ENCODE results near the gene RAB10.

- no peak for TF ChIP-seq ISL1 (CRISPR knock-in tag; IDR thresholded peaks at IDR 0.05)
- no peak for TF ChIP-seq OSR1 (CRISPR knock-in tag; IDR thresholded peaks at IDR 0.05)
- TF ChIP-seq, protein P1, sequence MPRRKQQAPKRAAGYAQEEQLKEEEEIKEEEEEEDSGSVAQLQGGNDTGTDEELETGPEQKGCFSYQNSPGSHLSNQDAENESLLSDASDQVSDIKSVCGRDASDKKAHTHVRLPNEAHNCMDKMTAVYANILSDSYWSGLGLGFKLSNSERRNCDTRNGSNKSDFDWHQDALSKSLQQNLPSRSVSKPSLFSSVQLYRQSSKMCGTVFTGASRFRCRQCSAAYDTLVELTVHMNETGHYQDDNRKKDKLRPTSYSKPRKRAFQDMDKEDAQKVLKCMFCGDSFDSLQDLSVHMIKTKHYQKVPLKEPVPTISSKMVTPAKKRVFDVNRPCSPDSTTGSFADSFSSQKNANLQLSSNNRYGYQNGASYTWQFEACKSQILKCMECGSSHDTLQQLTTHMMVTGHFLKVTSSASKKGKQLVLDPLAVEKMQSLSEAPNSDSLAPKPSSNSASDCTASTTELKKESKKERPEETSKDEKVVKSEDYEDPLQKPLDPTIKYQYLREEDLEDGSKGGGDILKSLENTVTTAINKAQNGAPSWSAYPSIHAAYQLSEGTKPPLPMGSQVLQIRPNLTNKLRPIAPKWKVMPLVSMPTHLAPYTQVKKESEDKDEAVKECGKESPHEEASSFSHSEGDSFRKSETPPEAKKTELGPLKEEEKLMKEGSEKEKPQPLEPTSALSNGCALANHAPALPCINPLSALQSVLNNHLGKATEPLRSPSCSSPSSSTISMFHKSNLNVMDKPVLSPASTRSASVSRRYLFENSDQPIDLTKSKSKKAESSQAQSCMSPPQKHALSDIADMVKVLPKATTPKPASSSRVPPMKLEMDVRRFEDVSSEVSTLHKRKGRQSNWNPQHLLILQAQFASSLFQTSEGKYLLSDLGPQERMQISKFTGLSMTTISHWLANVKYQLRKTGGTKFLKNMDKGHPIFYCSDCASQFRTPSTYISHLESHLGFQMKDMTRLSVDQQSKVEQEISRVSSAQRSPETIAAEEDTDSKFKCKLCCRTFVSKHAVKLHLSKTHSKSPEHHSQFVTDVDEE (CRISPR knock-in tag; IDR thresholded peaks at IDR 0.05) = no peak
- TF ChIP-seq PPARA (CRISPR knock-in tag; IDR thresholded peaks at IDR 0.05; ENCODE audit: borderline replicate concordance) = no peak
- TF ChIP-seq RARB (CRISPR knock-in tag; IDR thresholded peaks at IDR 0.05) = no peak
- TF ChIP-seq SNAI2 (CRISPR knock-in tag; IDR thresholded peaks at IDR 0.05) = no peak
- TF ChIP-seq ARNTL (CRISPR knock-in tag; IDR thresholded peaks at IDR 0.05; ENCODE audit: borderline replicate concordance, low read depth) = no peak
- TF ChIP-seq GLIS3 (CRISPR knock-in tag; IDR thresholded peaks at IDR 0.05) = no peak
- TF ChIP-seq, protein P2, sequence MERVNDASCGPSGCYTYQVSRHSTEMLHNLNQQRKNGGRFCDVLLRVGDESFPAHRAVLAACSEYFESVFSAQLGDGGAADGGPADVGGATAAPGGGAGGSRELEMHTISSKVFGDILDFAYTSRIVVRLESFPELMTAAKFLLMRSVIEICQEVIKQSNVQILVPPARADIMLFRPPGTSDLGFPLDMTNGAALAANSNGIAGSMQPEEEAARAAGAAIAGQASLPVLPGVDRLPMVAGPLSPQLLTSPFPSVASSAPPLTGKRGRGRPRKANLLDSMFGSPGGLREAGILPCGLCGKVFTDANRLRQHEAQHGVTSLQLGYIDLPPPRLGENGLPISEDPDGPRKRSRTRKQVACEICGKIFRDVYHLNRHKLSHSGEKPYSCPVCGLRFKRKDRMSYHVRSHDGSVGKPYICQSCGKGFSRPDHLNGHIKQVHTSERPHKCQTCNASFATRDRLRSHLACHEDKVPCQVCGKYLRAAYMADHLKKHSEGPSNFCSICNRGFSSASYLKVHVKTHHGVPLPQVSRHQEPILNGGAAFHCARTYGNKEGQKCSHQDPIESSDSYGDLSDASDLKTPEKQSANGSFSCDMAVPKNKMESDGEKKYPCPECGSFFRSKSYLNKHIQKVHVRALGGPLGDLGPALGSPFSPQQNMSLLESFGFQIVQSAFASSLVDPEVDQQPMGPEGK (CRISPR knock-in tag; IDR thresholded peaks at IDR 0.05; ENCODE audit: borderline replicate concordance) = no peak
- TF ChIP-seq ZNF565 (CRISPR knock-in tag; conservative IDR thresholded peaks at IDR 0.05; ENCODE audit: low read depth) = no peak
- TF ChIP-seq ZNF8 (CRISPR knock-in tag; IDR thresholded peaks at IDR 0.05) = no peak
- no peak for TF ChIP-seq POU6F1 (CRISPR knock-in tag; IDR thresholded peaks at IDR 0.05; ENCODE audit: borderline replicate concordance, low read depth)
Observed at GRCh38 chr2:26061539-26061938, 27.7 kb downstream of the RAB10 start.

Measured in SK-N-SH treated with all-trans-retinoic acid at 6 μM for 48 hours (cell line).